HG03139 (cell line): ENCODE measurements around the gene VWA8.
"Not testable (repeated sequence)": the region's sequence is repeated elsewhere in the genome, so short reads cannot be mapped to it uniquely, and the experiment has no call there.

Experiments used
- ATAC-seq: cut with Tn5 transposase; IDR thresholded peaks from one replicate; pipeline ENCODE4 v1.9.1; 2021; ENCODE audit not compliant: unreplicated experiment

VWA8 gene

GRCh38 chr13:41622432-41623429, 338.2 kb downstream of the VWA8 start:
- ATAC-seq: no peak

GRCh38 chr13:41621716-41622431, 339.0 kb downstream of the VWA8 start:
- ATAC-seq: no peak

- not testable (repeated sequence) for ATAC-seq
Observed at GRCh38 chr13:41617633-41618032, 343.3 kb downstream of the VWA8 start.

- no peak for ATAC-seq
Observed at GRCh38 chr13:41616151-41616550, 344.8 kb downstream of the VWA8 start.

GRCh38 chr13:41615528-41615855, 345.4 kb downstream of the VWA8 start:
- ATAC-seq: no peak

GRCh38 chr13:41614671-41615527, 346.0 kb downstream of the VWA8 start:
- no peak for ATAC-seq

- no peak for ATAC-seq
Observed at GRCh38 chr13:41613984-41614661, 346.8 kb downstream of the VWA8 start.

GRCh38 chr13:41613471-41613870, 347.4 kb downstream of the VWA8 start:
- no peak for ATAC-seq

GRCh38 chr13:41611385-41611784, 349.5 kb downstream of the VWA8 start:
- no peak for ATAC-seq

- no peak for ATAC-seq
Observed at GRCh38 chr13:41610404-41610803, 350.5 kb downstream of the VWA8 start.

GRCh38 chr13:41609828-41610227, 351.1 kb downstream of the VWA8 start:
- ATAC-seq: no peak

GRCh38 chr13:41608839-41609177, 352.1 kb downstream of the VWA8 start:
- no peak for ATAC-seq

- no peak for ATAC-seq
Observed at GRCh38 chr13:41608111-41608838, 352.6 kb downstream of the VWA8 start.

- no peak for ATAC-seq
Observed at GRCh38 chr13:41606646-41607045, 354.3 kb downstream of the VWA8 start.

GRCh38 chr13:41605319-41606285, 355.3 kb downstream of the VWA8 start:
- no peak for ATAC-seq

GRCh38 chr13:41603917-41604316, 357.0 kb downstream of the VWA8 start:
- ATAC-seq: no peak

- no peak for ATAC-seq
Observed at GRCh38 chr13:41601718-41602445, 359.0 kb downstream of the VWA8 start.

- no peak for ATAC-seq
Observed at GRCh38 chr13:41599619-41600018, 361.3 kb downstream of the VWA8 start.
